HG02981 (cell line): ENCODE results near the gene TOP1.
"Not testable (repeated sequence)": the region's sequence is repeated elsewhere in the genome, so short reads cannot be mapped to it uniquely, and the experiment has no call there.

Experiments
- ATAC-seq: cut with Tn5 transposase; IDR thresholded peaks from one replicate; pipeline ENCODE4 v1.9.1; 2021; ENCODE audit warnings: mild to moderate bottlenecking, moderate library complexity; ENCODE audit not compliant: unreplicated experiment

The TOP1 gene

GRCh38 chr20:41003143-41003935 is 25.3 kb upstream of the TOP1 start:
- ATAC-seq: peak; percentile 51

DNA sequence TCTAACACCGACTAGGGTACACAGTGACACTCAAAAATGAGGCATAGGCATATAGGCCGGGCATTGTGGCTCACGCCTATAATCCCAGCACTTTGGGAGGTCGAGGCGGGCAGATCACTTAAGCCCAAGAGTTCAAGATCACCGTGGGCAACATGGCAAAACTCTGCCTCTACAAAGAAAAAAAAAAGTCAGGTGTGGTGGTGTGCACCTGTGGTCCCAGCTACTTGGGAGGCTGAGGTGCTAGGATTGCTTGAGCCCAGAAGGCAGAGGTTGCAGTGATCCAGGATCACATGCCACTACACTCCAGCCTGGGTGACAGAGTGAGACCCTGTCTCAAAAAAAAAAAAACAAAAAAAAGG is 24.7 kb upstream of the TOP1 start:
- not testable (repeated sequence) for ATAC-seq

DNA sequence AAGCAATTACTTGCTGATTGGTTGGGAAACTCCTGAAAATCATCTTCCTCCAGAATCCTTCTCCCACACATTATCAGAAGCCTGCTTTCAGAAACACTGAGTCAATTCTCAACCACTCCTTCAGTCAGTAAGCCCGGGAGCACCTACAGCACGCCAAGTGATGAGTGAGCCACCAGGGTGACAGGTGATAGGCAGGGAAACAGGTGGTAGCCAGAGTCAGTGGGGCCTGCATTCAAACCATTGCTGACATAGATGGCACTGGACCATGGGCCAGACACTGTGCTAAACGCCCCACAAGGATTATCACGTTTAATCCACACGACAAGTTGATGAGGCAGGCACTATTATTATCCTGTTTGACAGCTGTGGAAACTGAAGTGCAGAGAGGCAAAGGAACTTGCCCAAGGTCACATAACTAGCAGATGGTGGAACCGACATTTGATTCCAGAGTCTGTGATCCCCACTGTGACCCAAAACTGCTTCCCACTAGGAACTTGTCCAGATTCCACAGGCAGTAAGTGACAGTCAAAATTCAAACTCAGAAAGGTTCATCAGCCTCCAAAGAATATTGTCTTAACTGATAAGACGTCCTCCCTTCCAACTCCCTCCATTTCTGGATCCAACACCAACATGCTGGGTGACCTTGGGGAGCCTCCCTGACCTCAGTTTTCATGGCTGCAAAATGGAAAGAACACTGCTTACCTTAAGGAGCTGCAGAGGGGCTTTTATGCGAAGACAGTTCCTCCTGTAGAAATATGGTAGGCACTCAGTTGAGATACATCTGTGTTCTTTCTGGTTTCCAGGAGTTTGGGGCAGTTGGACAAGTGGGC is 23.9 kb upstream of the TOP1 start:
- ATAC-seq: no peak

- ATAC-seq: no peak
These were observed 23.3 kb upstream of the TOP1 start for GRCh38 chr20:41005361-41005729.

GRCh38 chr20:41006126-41006935 is 22.3 kb upstream of the TOP1 start:
- ATAC-seq: no peak

DNA sequence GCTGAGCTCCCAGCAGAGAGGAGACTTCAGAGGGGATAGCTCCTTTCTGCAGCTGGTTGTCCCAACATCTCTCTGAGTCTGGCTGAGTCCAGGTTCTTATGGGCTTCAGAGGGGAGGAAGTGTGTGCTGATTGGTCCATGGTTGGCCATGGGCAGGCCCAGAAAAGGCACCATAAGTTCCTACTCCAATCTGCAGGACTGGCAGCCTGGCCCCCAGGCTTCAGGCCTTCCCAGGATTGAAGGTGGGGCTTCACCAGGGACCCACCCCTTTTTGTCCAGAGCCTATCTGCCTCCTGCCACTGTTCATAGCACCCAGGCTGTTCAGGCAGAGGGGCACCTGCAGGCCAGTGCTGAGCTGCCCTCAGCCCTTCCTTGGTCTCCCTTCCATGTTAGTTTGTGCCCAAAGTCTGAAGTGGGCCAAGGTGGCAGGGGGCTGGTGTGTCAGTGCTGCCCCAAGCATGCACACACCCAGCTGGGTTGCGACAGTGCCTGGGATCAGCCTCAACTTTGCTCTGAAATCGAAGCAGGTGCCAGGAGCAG is 21.6 kb upstream of the TOP1 start:
- no peak for ATAC-seq

DNA sequence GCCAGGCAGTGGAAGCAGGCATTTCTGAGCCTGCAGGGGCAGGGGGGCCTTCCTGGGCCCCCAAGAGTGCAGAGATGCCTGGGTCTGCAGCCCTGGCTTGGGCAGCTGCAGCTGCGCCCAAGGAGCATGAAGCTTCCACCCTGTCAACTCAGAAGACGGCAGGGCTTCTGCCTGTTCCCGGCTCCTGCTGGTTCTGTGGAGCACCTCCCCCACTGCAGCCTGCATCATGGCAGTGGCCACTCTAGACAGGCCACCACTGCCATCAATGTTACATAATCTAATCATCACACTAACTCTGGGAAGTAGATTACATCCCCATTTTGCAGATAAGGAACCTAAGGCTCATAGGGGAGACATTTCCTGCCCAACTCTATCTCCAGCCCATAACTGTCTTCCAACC is 21.1 kb upstream of the TOP1 start:
- ATAC-seq: no peak

DNA sequence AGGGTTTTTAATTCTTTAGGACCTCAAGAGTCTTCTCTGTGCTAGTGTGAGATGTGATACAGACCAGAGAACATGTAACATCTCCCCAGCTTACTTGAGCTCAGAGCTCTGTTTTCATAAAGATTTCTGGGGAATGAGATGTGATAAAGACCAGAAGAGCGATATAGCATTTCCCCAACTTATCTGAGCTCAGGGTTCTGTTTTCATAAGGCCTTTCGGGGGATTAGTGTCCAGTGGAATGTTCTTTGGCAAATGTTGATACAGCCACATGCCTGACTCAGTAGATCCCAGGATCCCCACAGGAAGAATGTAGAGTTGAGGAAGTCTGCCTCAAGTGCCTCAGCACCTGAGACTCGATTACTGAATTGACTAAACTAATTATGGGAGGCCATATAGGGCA is 18.7 kb upstream of the TOP1 start:
- no peak for ATAC-seq

- ATAC-seq: peak; percentile 92
These were observed 17.0 kb upstream of the TOP1 start for GRCh38 chr20:41011551-41012067.

- ATAC-seq: no peak
These were observed 14.0 kb upstream of the TOP1 start for GRCh38 chr20:41014561-41015088.

GRCh38 chr20:41017448-41018042 is 11.1 kb upstream of the TOP1 start:
- no peak for ATAC-seq

DNA sequence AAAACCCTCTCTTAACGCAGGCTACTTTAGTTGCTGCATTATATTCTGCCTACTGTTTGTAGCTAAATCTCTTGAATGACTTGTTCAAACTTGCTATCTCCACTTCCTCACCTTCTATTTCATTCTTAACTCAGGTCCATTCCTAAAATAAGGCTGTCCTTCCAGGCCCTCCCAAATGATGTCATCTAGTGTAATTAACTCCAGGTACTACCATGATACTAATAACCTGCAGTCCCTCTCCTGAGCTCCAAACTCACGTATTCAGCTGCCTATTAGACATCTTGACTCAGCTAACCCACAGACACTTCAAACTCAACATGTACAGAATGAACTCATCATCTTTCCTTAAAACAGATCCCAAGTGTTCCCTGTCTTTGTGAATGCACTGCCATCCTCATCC is 10.5 kb upstream of the TOP1 start:
- ATAC-seq: no peak

GRCh38 chr20:41023549-41023948 is 5.1 kb upstream of the TOP1 start:
- no peak for ATAC-seq

GRCh38 chr20:41027366-41027765 is 1.3 kb upstream of the TOP1 start:
- ATAC-seq: no peak

DNA sequence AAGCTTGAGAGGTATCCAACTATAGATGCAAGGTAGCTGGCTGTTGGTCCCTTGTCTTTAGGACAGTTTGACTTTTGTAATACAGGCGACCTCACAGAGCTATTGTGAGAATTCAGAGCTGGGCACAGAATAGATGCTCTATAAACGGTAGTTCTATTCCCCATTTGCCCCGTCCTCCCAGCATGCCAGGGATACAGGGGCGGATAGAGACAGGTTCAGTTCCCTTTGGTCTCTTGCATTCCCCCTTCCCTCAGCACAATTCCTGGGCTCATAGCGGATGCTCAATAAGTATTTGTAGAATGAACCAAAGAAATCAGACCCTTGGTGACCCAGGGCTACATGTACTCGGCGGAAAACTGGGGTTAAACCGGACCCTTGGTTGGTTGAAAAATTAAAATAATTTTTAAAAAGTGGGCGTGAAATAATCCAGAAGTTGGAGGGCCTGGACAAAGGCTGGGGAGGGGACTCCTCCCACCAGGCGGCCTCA is 707 bp upstream of the TOP1 start:
- ATAC-seq: no peak

DNA sequence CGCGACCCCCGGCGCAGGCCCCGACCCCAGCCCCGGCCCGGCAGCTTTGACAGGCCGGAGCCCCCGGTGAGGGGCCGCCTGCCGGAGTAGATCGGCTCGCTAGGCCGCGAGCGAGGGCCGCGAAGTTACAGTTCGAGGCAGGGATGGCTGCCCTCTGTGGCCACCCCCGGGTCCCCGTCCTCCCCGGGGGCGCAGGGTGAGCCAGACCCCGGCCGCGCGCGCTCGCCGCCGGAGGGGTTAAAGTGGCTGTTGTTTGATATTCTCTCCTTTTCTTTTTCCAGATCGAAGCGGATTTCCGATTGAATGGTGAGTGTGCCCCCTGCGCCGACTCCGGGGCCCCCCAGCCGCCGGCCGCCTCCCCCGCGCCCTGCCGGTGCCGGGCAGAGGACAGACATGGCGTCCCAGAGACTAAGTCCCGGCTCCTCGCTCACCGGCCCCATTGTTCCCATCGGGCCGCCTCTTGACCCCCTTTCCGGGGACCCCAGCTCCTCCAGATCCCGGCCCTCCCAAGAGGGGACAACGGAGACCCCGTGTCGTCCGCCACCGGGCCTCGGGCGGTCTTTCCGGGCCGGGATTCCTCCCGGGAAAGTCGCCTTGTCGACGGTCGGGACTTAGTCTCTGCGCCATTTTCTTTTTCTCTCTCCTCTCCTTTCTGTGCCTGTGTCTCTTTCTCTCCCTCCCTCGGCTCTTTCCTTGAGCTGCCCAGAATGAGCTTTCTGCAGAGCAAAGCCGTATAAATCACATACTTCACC is 704 bp downstream of the TOP1 start:
- ATAC-seq: peak; percentile 19

GRCh38 chr20:41030061-41030460 is 1.4 kb downstream of the TOP1 start:
- ATAC-seq: no peak

- ATAC-seq: no peak
These were observed 2.1 kb downstream of the TOP1 start for GRCh38 chr20:41030531-41031242.

DNA sequence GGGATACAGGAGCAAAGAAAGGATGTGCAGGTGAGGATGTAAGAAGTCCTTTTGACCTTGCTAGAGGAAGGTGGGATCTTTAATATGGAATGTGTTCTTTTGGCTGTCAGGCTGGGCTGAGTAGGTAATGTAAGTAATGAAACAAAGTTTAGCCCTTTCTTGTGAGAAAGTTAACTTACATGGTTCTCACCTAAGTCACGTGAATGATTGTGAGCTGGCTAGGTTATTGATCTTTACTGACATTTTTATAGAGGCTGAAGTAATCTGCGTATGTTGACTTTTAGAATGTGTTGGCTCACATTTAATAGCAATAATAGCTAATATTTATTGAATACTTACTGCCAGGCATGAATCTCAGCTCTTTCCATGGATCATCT is 2.6 kb downstream of the TOP1 start:
- no peak for ATAC-seq
